GM21390 (cell line): Measurements from ENCODE around the gene ITGB8.

Experiments
- ATAC-seq: cut with Tn5 transposase; IDR thresholded peaks from one replicate; pipeline ENCODE4 v1.9.1; 2021; ENCODE audit not compliant: unreplicated experiment

The ITGB8 gene

GRCh38 chr7:20450536-20450935, 119.8 kb downstream of the ITGB8 start:
- ATAC-seq: no peak

- no peak for ATAC-seq
Observed at GRCh38 chr7:20454202-20454601, 123.5 kb downstream of the ITGB8 start.

DNA sequence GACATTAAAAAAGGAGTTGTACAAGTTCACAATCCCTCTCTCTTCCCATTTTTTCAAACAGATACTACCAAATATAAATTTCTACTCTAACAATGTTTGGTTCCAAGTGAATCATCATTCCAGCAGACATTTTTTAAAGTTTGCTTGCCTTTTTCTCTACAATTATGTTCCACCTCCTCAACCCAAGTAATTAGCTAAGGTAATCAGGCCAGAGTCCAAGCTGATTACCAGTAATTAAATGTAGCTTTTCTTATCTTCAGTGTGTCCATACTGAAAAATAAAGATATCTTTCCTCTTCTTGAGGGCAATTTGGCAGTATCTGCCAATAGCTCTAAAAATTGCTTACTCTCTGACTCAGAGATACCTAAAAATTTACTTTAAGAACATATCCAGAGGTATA, 126.0 kb downstream of the ITGB8 start:
- no peak for ATAC-seq

- no peak for ATAC-seq
Observed at GRCh38 chr7:20458521-20458920, 127.8 kb downstream of the ITGB8 start.

DNA sequence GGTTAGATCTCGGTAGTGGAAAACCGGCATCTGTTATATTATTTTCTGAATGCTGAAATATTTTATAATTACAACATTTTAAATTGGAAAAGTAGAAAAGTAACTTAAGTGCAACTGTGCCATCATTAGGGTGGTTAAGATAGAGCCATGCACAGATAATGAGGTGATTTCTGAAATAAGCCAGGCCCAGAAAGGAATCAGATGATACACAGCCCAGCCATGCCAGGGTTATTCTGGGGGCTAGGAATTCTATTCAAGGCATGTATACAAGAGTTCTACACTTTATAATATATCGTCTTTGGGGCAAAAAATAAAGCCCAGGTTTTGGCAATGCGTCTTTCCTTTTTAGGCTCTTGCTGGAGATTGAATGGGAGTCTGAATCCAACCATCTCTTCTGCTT, 128.7 kb downstream of the ITGB8 start:
- no peak for ATAC-seq

- no peak for ATAC-seq
Observed at GRCh38 chr7:20464891-20465290, 134.2 kb downstream of the ITGB8 start.
